Psoas muscle (tissue), 8 donors: ENCODE measurements around the gene TMEM94. TPM values are rescaled to one million over a fixed set of nuclear protein-coding genes. Genes with fewer than 3 reads are reported as not detected.
A peak's percentile ranks its signal among the peaks of the same experiment; 100 is the strongest.
"Not testable (repeated sequence)": the region's sequence is repeated elsewhere in the genome, so short reads cannot be mapped to it uniquely, and the experiment has no call there.

Experiments
- ATAC-seq, 4 donors: fragments of 200-7000 bp; cut with Tn5 transposase; one replicate each; pipeline ENCODE4 v1.9.1; 2020; ENCODE audit warnings: moderate library complexity in 3 of 4, mild to moderate bottlenecking in 2 of 4
- DNase-seq, 2 donors: peaks; one replicate each; pipeline ENCODE4 v3.0.0-alpha.2; 2020
- H3K27ac ChIP-seq: fragments of 200-600 bp; one replicate; pipeline ENCODE4 v1.8.0; 2022
- H3K27me3 ChIP-seq, 3 donors: fragments of 200-600 bp in 1 of 3; one replicate each; pipeline versions ENCODE4 v1.6.1 to v1.8.0; 2013 to 2022; ENCODE audit warnings: low read length in 2 of 3, mild to moderate bottlenecking in 2 of 3, moderate library complexity in 1 of 3; ENCODE audit not compliant: insufficient read depth in 3 of 3
- H3K36me3 ChIP-seq, 2 donors: fragments of 200-600 bp in 1 of 2; one replicate each; pipeline versions ENCODE4 v1.6.1 to v1.8.0; 2013 to 2022; ENCODE audit warnings: low read depth in 1 of 2, mild to moderate bottlenecking in 1 of 2, moderate library complexity in 1 of 2; ENCODE audit not compliant: insufficient read depth in 1 of 2
- H3K4me1 ChIP-seq: fragments of 200-600 bp; one replicate; pipeline ENCODE4 v1.8.0; 2022
- H3K4me3 ChIP-seq: fragments of 200-600 bp; one replicate; pipeline ENCODE4 v1.8.0; 2022; ENCODE audit warnings: mild to moderate bottlenecking
- H3K9me3 ChIP-seq: fragments of 200-600 bp; one replicate; pipeline ENCODE4 v1.8.0; 2022
- CTCF ChIP-seq: fragments of 200-600 bp; IDR thresholded peaks from one replicate; pipeline ENCODE4 v1.8.0; 2022; ENCODE audit warnings: antibody characterized with exemption
- WGBS, 3 donors: extraction: QIAGEN DNeasy Blood & Tissue Kit; methylation state at CpG; one replicate each; pipeline versions ENCODE4 v1.1.6 to v1.1.7; 2013; 5-methylcytosine and 5-hydroxymethylcytosine counted together
- intact Hi-C, 2 donors: fragments of 100-400 bp; cut with DNase I; formaldehyde crosslinking; loops; one replicate each; pipeline versions ENCODE4 v1.11.0 to v1.14.2; 2022
- polyA plus RNA-seq, 3 donors: library from polyadenylated mRNA; stranded (reverse); fragments of 200-250 nt; gene quantifications; one replicate each; pipeline ENCODE4 v1.2.3, GENCODE V29; 2013
- total RNA-seq, 4 donors: library from RNA; stranded (reverse); fragmentation: NEBNext Ultra II Directional in 2 of 4; extraction: Animal tissue kit (Norgen Biotek cat#: 25700) in 2 of 4; gene quantifications; one replicate each; pipeline versions ENCODE4 v1.2.1 to v1.2.4, GENCODE V29; 2021 to 2023
- donor health status: healthy with polysubstance abuse.
- donor health status: DM: no; HTN: no; CAD: no; lungs with moderate emphysema.
- donor health status: Bipolar disorder and iron deficiency.
- donor health status: healthy.
- donor health status: DM: yes; HTN: yes; CAD: no.
- donor health status: DM: no; HTN: no; CAD: no.
- donor health status: DM: no; HTN: no; CAD: no.
- donor health status: DM: yes; HTN: yes; CAD: no.

Gene TMEM94
- total and polyA plus RNA-seq, 7 donors, result 18.7 to 64.3 (median 47.5) TPM

GRCh38 chr17:75516619-75517296, 60.3 kb downstream of the TMEM94 start:
- peak overlapping the region; percentile 55 for H3K27ac ChIP-seq
- H3K4me1 ChIP-seq, result peaks cover 32% of the 10 kb centered on the region

GRCh38 chr17:75517297-75517865, 60.9 kb downstream of the TMEM94 start:
- 40 to 42% (median 41%) methylated on average over 9 to 10 of the region's 10 CpGs for WGBS, 3 donors
- H3K4me3 ChIP-seq, result peak overlapping the region; percentile 98
- H3K27me3 ChIP-seq, result no peaks in the 10 kb centered on the region
- peaks cover 26% of the 10 kb centered on the region for H3K4me1 ChIP-seq
- intact Hi-C loops, result loop anchor here (5.0 kb wide), 3 partner anchors 60 to 195 kb away; partner anchors contain the start of genes MYO15B (in 1 of the 2) and TMEM94 (in 1 of the 2)
- no peaks in the 10 kb centered on the region for H3K9me3 ChIP-seq
- no peak for ATAC-seq
- no peak for DNase-seq
- TF ChIP-seq CTCF, result no peak
- H3K36me3 ChIP-seq, result peaks cover 2 to 46% of the 10 kb centered on the region in 2 donors
- no peak overlapping the region for H3K27ac ChIP-seq

More at GRCh38 chr17:75516619-75517296, 60.3 kb downstream of the TMEM94 start:
- H3K36me3 ChIP-seq, result peaks cover 0 to 48% of the 10 kb centered on the region in 2 donors
- ATAC-seq, result no peak
- H3K4me3 ChIP-seq, result peak overlapping the region; percentile 98
- no peak for DNase-seq
- intact Hi-C loops, result loop anchor here (5.0 kb wide), 3 partner anchors 59 to 194 kb away; partner anchors contain the start of genes MYO15B (in 1 of the 2) and TMEM94 (in 1 of the 2)
- H3K27me3 ChIP-seq, result no peaks in the 10 kb centered on the region
- WGBS, 3 donors, result 1% methylated on average over 24 to 65 of the region's 65 CpGs
- H3K9me3 ChIP-seq, result no peaks in the 10 kb centered on the region
- no peak for TF ChIP-seq CTCF

- Histone ChIP-seq H3K4me1 (peaks cover 19% of the 10 kb centered on the region), H3K36me3 (peaks cover 2 to 42% of the 10 kb centered on the region in 2 donors), H3K27me3 (no peaks in the 10 kb centered on the region), H3K9me3 (no peaks in the 10 kb centered on the region), H3K27ac (no peak overlapping the region), H3K4me3 (no peak overlapping the region)
- DNase-seq (no peak), ATAC-seq (no peak)
- WGBS, 3 donors, result 76 to 81% (median 80%) methylated on average over 3 of the region's 3 CpGs
- intact Hi-C loops, result loop anchor here (5.0 kb wide), 3 partner anchors 61 to 196 kb away; partner anchors contain the start of genes MYO15B (in 1 of the 2) and TMEM94 (in 1 of the 2)
- TF ChIP-seq CTCF, result no peak
These were observed 61.8 kb downstream of the TMEM94 start for GRCh38 chr17:75518201-75518600.

GRCh38 chr17:75518983-75519537, 62.6 kb downstream of the TMEM94 start:
- peaks cover 2 to 47% of the 10 kb centered on the region in 2 donors for H3K36me3 ChIP-seq
- peaks cover 14% of the 10 kb centered on the region for H3K4me1 ChIP-seq
- ATAC-seq (no peak), DNase-seq (no peak)
- no peak for TF ChIP-seq CTCF
- WGBS, 3 donors, result 91 to 95% (median 93%) methylated on average over 9 of the region's 9 CpGs
- no peak overlapping the region for H3K4me3 ChIP-seq
- no peaks in the 10 kb centered on the region for H3K27me3 ChIP-seq
- no peak overlapping the region for H3K27ac ChIP-seq
- intact Hi-C loops, result loop anchor here (5.0 kb wide), 3 partner anchors 62 to 197 kb away; partner anchors contain the start of genes MYO15B (in 1 of the 2) and TMEM94 (in 1 of the 2)
- H3K9me3 ChIP-seq, result no peaks in the 10 kb centered on the region

- H3K4me3 ChIP-seq, H3K9me3 ChIP-seq, H3K27ac ChIP-seq, H3K4me1 ChIP-seq, intact Hi-C loops, H3K27me3 ChIP-seq, ATAC-seq, DNase-seq: not testable (repeated sequence)
- H3K36me3 ChIP-seq, result peaks cover 2 to 50% of the 10 kb centered on the region in 2 donors
- WGBS, 3 donors, result 85 to 91% (median 88%) methylated on average over 8 of the region's 8 CpGs
These were observed 64.0 kb downstream of the TMEM94 start for GRCh38 chr17:75520413-75520812.
